PC-9 (cell line): ENCODE results near the gene C1orf35. TPM values are rescaled to one million over a fixed set of nuclear protein-coding genes. Genes with fewer than 3 reads are reported as not detected.

ENCODE experiments used
- BruUV-seq: library from RNA; stranded (reverse); fragments of 400-500 nt; replicated peaks from 2 replicates; lab custom pipeline; 2021; lab: Mats Ljungman, UMichigan
- CTCF ChIA-PET: fragments of 300-600 bp; sonication (Branson Sonifier 250); formaldehyde crosslinking; loops from one replicate; lab custom pipeline; 2022; ENCODE audit warnings: antibody characterized with exemption; lab: Charles Lee
- POLR2A ChIA-PET: fragments of 300-600 bp; sonication (Branson Sonifier 250); formaldehyde crosslinking; loops from one replicate; lab custom pipeline; 2022; ENCODE audit warnings: antibody characterized with exemption; ENCODE audit not compliant: unreplicated experiment; lab: Charles Lee
- DNase-seq, 2 experiments: peaks; one replicate each; pipeline versions ENCODE4 v3.0.0 to v3.0.0-alpha.2; 2015 to 2022; ENCODE audit warnings: mixed read lengths in 1 of 2
- H2AFZ ChIP-seq: fragments of 200-600 bp; sonication (generic); 2 replicates; pipeline ENCODE4 v1.8.1; 2017; ENCODE audit warnings: antibody characterized with exemption
- H3F3A ChIP-seq: fragments of 200-600 bp; sonication (generic); 2 replicates; pipeline ENCODE4 v1.8.1; 2017; ENCODE audit warnings: antibody characterized with exemption, mild to moderate bottlenecking, low read depth; ENCODE audit not compliant: insufficient read depth
- H3K27ac ChIP-seq: fragments of 200-600 bp; sonication (generic); 2 replicates; pipeline ENCODE4 v1.6.1; 2016; ENCODE audit warnings: mixed run types
- H3K27me3 ChIP-seq: fragments of 200-600 bp; sonication (generic); 2 replicates; pipeline ENCODE4 v1.6.1; 2016; ENCODE audit warnings: low read depth, mixed run types; ENCODE audit not compliant: insufficient read depth
- H3K36me3 ChIP-seq: fragments of 200-600 bp; sonication (generic); 2 replicates; pipeline ENCODE4 v1.6.1; 2016; ENCODE audit warnings: low read depth, mixed run types
- H3K4me1 ChIP-seq: fragments of 200-600 bp; sonication (generic); replicated peaks from 2 replicates; pipeline ENCODE4 v1.6.1; 2016; ENCODE audit warnings: mixed run types; ENCODE audit not compliant: insufficient read depth
- H3K4me2 ChIP-seq: fragments of 200-600 bp; sonication (generic); 2 replicates; pipeline ENCODE4 v1.6.1; 2017; ENCODE audit warnings: mixed run types
- H3K4me3 ChIP-seq: fragments of 200-600 bp; sonication (generic); 2 replicates; pipeline ENCODE4 v1.6.1; 2016; ENCODE audit warnings: mixed run types
- H3K79me2 ChIP-seq: fragments of 200-600 bp; sonication (generic); 2 replicates; pipeline ENCODE4 v1.6.1; 2017; ENCODE audit warnings: low read depth, mixed run types
- H3K9me2 ChIP-seq: fragments of 200-600 bp; sonication (generic); 2 replicates; pipeline ENCODE4 v1.8.1; 2017; ENCODE audit warnings: mild to moderate bottlenecking; ENCODE audit not compliant: insufficient read depth
- H3K9me3 ChIP-seq: fragments of 200-600 bp; sonication (generic); 2 replicates; pipeline ENCODE4 v1.8.1; 2016; ENCODE audit warnings: low read depth; ENCODE audit not compliant: insufficient read depth
- H4K20me1 ChIP-seq: fragments of 200-600 bp; sonication (generic); 2 replicates; pipeline ENCODE4 v1.8.1; 2017; ENCODE audit not compliant: insufficient read depth
- EZH2 ChIP-seq: fragments of 200-600 bp; sonication (generic); IDR thresholded peaks from 2 replicates; pipeline ENCODE4 v1.8.0; 2017; ENCODE audit warnings: antibody characterized with exemption, low read depth
- intact Hi-C: fragments of 100-400 bp; cut with micrococcal nuclease; formaldehyde crosslinking; loops from one replicate; pipeline ENCODE4 v1.10.0; 2022; ENCODE audit not compliant: unreplicated experiment
- total RNA-seq: library from RNA; stranded (reverse); gene quantifications from 2 replicates; pipeline ENCODE4 v1.2.3, GENCODE V29; 2021
- TF ChIP-seq, protein P1 (sequence below): fragments of 200-600 bp; sonication (generic); conservative IDR thresholded peaks from 2 replicates; pipeline ENCODE4 v1.6.1; 2017; ENCODE audit warnings: mixed run types, antibody characterized with exemption, mild to moderate bottlenecking, moderate library complexity

The C1orf35 gene
- total RNA-seq, 1 experiment from 2014 or later, result 26.4 TPM

DNA sequence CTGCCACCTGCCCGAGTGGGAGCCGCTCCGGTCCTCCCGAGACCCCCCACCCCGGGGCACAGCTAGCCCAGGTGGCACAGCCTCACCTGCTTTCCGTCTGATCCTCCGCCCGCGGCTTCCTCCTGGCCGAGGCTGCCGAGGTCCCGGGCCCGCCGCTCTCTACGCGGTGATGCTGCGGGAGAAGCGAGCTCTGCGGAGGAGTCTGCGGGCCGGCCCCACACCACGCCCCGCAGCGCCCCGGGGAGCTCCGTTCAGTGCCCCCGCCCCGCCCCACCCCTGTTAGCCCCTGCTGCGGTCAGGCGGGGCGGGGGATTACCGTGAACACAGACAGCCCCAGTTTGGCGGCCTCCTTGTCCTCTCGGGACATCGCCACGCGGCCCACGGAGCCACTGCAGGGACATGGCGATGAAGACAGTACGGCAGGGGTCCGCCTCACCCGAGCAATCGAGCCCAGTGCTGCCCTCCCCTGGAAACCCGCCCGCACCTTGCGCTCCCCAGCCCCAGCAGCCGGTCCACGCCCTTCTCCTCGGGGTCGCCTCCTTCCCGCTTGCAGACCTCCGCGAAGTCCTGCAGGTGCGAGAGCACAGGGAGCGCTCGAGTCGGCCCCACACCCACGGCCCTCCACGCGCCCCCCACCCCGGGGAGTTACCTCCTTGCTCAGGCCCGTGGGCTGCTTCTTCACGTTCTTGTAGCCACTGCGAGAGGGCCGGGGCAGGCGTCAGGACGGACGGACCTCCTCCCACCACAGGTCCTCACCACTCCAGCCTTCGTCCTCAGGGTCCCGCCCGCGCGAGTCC lies 933 bp downstream of the C1orf35 start:
- H3K4me3 ChIP-seq, result peak overlapping the region; percentile 85
- TF ChIP-seq, protein P1, sequence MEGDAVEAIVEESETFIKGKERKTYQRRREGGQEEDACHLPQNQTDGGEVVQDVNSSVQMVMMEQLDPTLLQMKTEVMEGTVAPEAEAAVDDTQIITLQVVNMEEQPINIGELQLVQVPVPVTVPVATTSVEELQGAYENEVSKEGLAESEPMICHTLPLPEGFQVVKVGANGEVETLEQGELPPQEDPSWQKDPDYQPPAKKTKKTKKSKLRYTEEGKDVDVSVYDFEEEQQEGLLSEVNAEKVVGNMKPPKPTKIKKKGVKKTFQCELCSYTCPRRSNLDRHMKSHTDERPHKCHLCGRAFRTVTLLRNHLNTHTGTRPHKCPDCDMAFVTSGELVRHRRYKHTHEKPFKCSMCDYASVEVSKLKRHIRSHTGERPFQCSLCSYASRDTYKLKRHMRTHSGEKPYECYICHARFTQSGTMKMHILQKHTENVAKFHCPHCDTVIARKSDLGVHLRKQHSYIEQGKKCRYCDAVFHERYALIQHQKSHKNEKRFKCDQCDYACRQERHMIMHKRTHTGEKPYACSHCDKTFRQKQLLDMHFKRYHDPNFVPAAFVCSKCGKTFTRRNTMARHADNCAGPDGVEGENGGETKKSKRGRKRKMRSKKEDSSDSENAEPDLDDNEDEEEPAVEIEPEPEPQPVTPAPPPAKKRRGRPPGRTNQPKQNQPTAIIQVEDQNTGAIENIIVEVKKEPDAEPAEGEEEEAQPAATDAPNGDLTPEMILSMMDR, result no peak; the same call in 1 of the 2 replicates
- TF ChIP-seq EZH2, result no peak
- H3F3A ChIP-seq, result peaks cover 55% of the 10 kb centered on the region
- intact Hi-C loops, result loop anchor here (2.0 kb wide), 1 partner anchor 97 kb away; no protein-coding TSS in a partner anchor
- H3K4me2 ChIP-seq, result peak overlapping the region; percentile 45
- peaks cover 33% of the 10 kb centered on the region for H4K20me1 ChIP-seq
- H3K36me3 ChIP-seq, result peaks cover 8% of the 10 kb centered on the region; the same call in 1 of the 2 replicates
- no peaks in the 10 kb centered on the region for H3K27me3 ChIP-seq
- H3K79me2 ChIP-seq, result peaks cover 9% of the 10 kb centered on the region
- H2AFZ ChIP-seq, result peak overlapping the region; percentile 93; the same call in 1 of the 2 replicates
- DNase-seq, result peak in 1 of 2 experiments; percentile 74
- H3K9me3 ChIP-seq, result no peaks in the 10 kb centered on the region
- peaks cover 8% of the 10 kb centered on the region; the same call in 1 of the 2 replicates for H3K4me1 ChIP-seq
- no TSS peak for BruUV-seq
- H3K27ac ChIP-seq, result no peak overlapping the region
- ChIA-PET CTCF (no interaction called here), POLR2A (interaction anchor here (0.5 kb wide), 1 partner anchor 20 kb away, joined by 3 read pairs; no protein-coding TSS in a partner anchor)
- no peaks in the 10 kb centered on the region for H3K9me2 ChIP-seq

GRCh38 chr1:228101614-228101993 lies 1.5 kb downstream of the C1orf35 start:
- Histone ChIP-seq H3K9me2 (no peaks in the 10 kb centered on the region), H3K9me3 (no peaks in the 10 kb centered on the region), H3K79me2 (peaks cover 15% of the 10 kb centered on the region), H3K4me3 (peak overlapping the region; percentile 85), H2AFZ (no peak overlapping the region), H3F3A (peaks cover 55% of the 10 kb centered on the region), H4K20me1 (peaks cover 39% of the 10 kb centered on the region), H3K4me1 (peaks cover 8% of the 10 kb centered on the region; the same call in 1 of the 2 replicates), H3K27me3 (no peaks in the 10 kb centered on the region), H3K27ac (no peak overlapping the region), H3K36me3 (peaks cover 4% of the 10 kb centered on the region; the same call in 1 of the 2 replicates), H3K4me2 (peak overlapping the region; percentile 45)
- BruUV-seq, result no TSS peak
- CTCF ChIA-PET, result no interaction called here
- TF ChIP-seq, protein P1, result no peak
- no peak for TF ChIP-seq EZH2
- POLR2A ChIA-PET, result no interaction called here
- intact Hi-C loops, result no loop called here
- peak in 1 of 2 experiments; percentile 29 for DNase-seq

- no peak for DNase-seq
- no peak for TF ChIP-seq EZH2
- Histone ChIP-seq H4K20me1 (peaks cover 44% of the 10 kb centered on the region), H3K4me1 (peaks cover 8% of the 10 kb centered on the region; the same call in 1 of the 2 replicates), H3F3A (peaks cover 60% of the 10 kb centered on the region), H3K9me2 (no peaks in the 10 kb centered on the region), H3K36me3 (peaks cover 7% of the 10 kb centered on the region; the same call in 1 of the 2 replicates), H3K27ac (no peak overlapping the region), H2AFZ (no peak overlapping the region), H3K9me3 (no peaks in the 10 kb centered on the region), H3K4me3 (no peak overlapping the region; the same call in 1 of the 2 replicates), H3K4me2 (peak overlapping the region; percentile 45), H3K27me3 (no peaks in the 10 kb centered on the region), H3K79me2 (peaks cover 21% of the 10 kb centered on the region)
- CTCF ChIA-PET, result no interaction called here
- POLR2A ChIA-PET, result no interaction called here
- TSS peak; percentile 27 for BruUV-seq
- intact Hi-C loops, result no loop called here
Measured at GRCh38 chr1:228100822-228101613, 2.1 kb downstream of the C1orf35 start.
